HepG2 (cell line): ENCODE data around the gene RBBP8NL. TPM values are rescaled to one million over a fixed set of nuclear protein-coding genes. Genes with fewer than 3 reads are reported as not detected.

Experiments used
- ARNT ChIP-seq: fragments of 450-650 bp; IDR thresholded peaks from 2 replicates; pipeline ENCODE4 v1.6.1; 2017
- KAT8 ChIP-seq: IDR thresholded peaks from 2 replicates; pipeline ENCODE4 v1.6.1; 2016; ENCODE audit warnings: missing genetic modification reagents, missing compliant biosample characterization
- KDM5B ChIP-seq: sonication (generic); formaldehyde crosslinking; IDR thresholded peaks from 2 replicates; pipeline ENCODE4 v1.4.0; 2020; ENCODE audit warnings: missing genetic modification reagents, mild to moderate bottlenecking, borderline replicate concordance
- MXI1 ChIP-seq: IDR thresholded peaks from 3 replicates; pipeline ENCODE4 v1.6.1; 2012; ENCODE audit warnings: low read depth, low read length, inconsistent platforms, borderline replicate concordance
- NFATC3 ChIP-seq: sonication (generic); formaldehyde crosslinking; IDR thresholded peaks from 2 replicates; pipeline ENCODE4 v1.5.1; 2020; ENCODE audit warnings: mild to moderate bottlenecking, missing genetic modification reagents
- RORA ChIP-seq: sonication (generic); formaldehyde crosslinking; IDR thresholded peaks from 2 replicates; pipeline ENCODE4 v1.5.0; 2020; ENCODE audit warnings: mild to moderate bottlenecking, missing genetic modification reagents, moderate library complexity
- SOX5 ChIP-seq: IDR thresholded peaks from 2 replicates; pipeline ENCODE4 v1.6.1; 2016; ENCODE audit warnings: borderline replicate concordance
- ZFYVE20 ChIP-seq: sonication (generic); formaldehyde crosslinking; IDR thresholded peaks from 2 replicates; pipeline ENCODE4 v1.8.0; 2023; ENCODE audit warnings: low read depth, mild to moderate bottlenecking, moderate library complexity, missing genetic modification reagents, borderline replicate concordance
- ZMAT3 ChIP-seq: sonication (generic); formaldehyde crosslinking; conservative IDR thresholded peaks from 2 replicates; pipeline ENCODE4 v1.7.0; 2021; ENCODE audit warnings: missing genetic modification reagents
- ZNF205 ChIP-seq: IDR thresholded peaks from 2 replicates; pipeline ENCODE4 v1.6.1; 2018; ENCODE audit warnings: missing biosample characterization, missing genetic modification reagents
- ZNF546 ChIP-seq: sonication (generic); formaldehyde crosslinking; conservative IDR thresholded peaks from 2 replicates; pipeline ENCODE4 v1.8.1; 2023; ENCODE audit warnings: mild to moderate bottlenecking, missing genetic modification reagents
- ZNF660 ChIP-seq: sonication (generic); formaldehyde crosslinking; IDR thresholded peaks from 2 replicates; pipeline ENCODE4 v1.5.1; 2020; ENCODE audit warnings: mild to moderate bottlenecking, low read depth, missing genetic modification reagents, borderline replicate concordance
- ZNF777 ChIP-seq: sonication (generic); formaldehyde crosslinking; IDR thresholded peaks from 2 replicates; pipeline ENCODE4 v1.4.0; 2020; ENCODE audit warnings: missing genetic modification reagents
- ZNF839 ChIP-seq: sonication (generic); formaldehyde crosslinking; IDR thresholded peaks from 2 replicates; pipeline ENCODE4 v1.4.0; 2020; ENCODE audit warnings: missing genetic modification reagents, mild to moderate bottlenecking, borderline replicate concordance
- polyA plus RNA-seq, 8 experiments: library from polyadenylated mRNA; depleted of rRNA in 3 of 8; stranded (reverse) in 7 of 8; unstranded in 1 of 8; fragments of >200 nt; fragmentation: Illumina TruSeq in 4 of 8; extraction: Trizol in 4 of 8; gene quantifications; 2 replicates each; pipeline versions ENCODE4 v1.2.1 to v1.2.3, GENCODE V29; 2011 to 2016; ENCODE audit warnings: low read depth in 4 of 8, missing spikeins in 1 of 8, mixed read lengths in 1 of 8; ENCODE audit not compliant: insufficient read depth in 1 of 8
- total RNA-seq, 5 experiments: library from RNA; depleted of rRNA; stranded (reverse); fragments of >200 nt; fragmentation: Illumina TruSeq; extraction: Trizol; gene quantifications; 2 replicates each; pipeline ENCODE4 v1.2.3, GENCODE V29; 2016; ENCODE audit warnings: low read depth in 1 of 5
- TF ChIP-seq, protein P1 (sequence below), 2 experiments: sonication (generic) in 1 of 2; formaldehyde crosslinking in 1 of 2; IDR thresholded peaks; 2 replicates each; pipeline versions ENCODE4 v1.5.1 to v1.6.1; 2011 to 2020; ENCODE audit warnings: borderline replicate concordance in 1 of 2, low read depth in 1 of 2, low read length in 1 of 2, mild to moderate bottlenecking in 1 of 2, missing genetic modification reagents in 1 of 2, moderate library complexity in 1 of 2
- TF ChIP-seq, protein P2 (sequence below): sonication (generic); formaldehyde crosslinking; IDR thresholded peaks from 2 replicates; pipeline ENCODE4 v1.5.1; 2020; ENCODE audit warnings: mild to moderate bottlenecking, missing genetic modification reagents, borderline replicate concordance
- TF ChIP-seq, protein P3 (sequence below): sonication (generic); formaldehyde crosslinking; IDR thresholded peaks from 2 replicates; pipeline ENCODE4 v1.8.0; 2022; ENCODE audit warnings: missing genetic modification reagents, low read depth, mild to moderate bottlenecking, borderline replicate concordance

The RBBP8NL gene
- total and polyA plus RNA-seq, 2 of the 13 experiments (the other 11 are each of a cell fraction or from before 2014, with no cell fraction given) = 0.69 to 0.86 TPM

DNA sequence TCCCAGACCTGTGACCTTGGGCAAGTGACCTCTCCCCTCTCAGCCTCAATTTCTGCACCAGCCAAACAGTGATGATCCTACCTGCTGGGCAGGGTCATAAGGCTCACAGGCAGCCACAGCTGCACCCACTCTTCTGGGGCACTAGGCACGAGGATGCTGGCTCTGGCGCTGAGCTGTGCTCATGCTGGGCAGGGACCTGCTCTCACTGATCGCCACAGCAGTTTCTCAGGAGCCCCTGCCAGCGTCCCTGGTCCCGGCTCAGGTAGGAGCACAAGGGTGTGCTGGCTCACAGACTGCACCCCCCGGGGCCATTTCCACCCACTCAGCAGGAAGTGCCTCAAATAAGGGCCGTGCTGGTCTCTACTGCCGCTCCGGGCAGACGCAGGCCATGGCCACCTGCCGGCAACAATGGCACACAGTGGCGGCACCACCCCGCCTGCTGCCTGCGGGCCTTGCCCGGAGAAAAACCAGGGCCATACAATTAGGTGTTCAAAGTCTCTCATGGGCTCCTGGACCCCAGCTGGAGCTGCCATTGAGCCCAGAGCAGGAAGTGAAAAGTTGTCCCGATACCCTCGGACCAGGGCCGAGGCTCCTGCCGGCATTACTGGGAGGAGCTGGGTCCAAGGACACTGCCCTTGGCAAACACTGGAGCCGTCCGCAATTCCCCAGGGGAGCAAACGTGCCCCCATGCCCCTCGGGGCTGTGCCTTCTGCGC, 15.7 kb downstream of the RBBP8NL start (continued):
- TF ChIP-seq ZNF839 (0 out of 2 replicates have a peak, but pooled peaks have one; percentile 19), SOX5 (no peak; the same call in 1 of the 2 replicates), ARNT (no peak), ZNF546 (CRISPR knock-in tag) (no peak), RORA (no peak), ZNF205 (peak; percentile 89), ZNF777 (CRISPR knock-in tag) (0 out of 2 replicates have a peak, but pooled peaks have one; percentile 59), KDM5B (CRISPR knock-in tag) (peak; percentile 72), ZNF660 (no peak), ZMAT3 (CRISPR knock-in tag) (peak; percentile 56; the same call in 1 of the 2 replicates), MXI1 (no peak), ZFYVE20 (no peak), NFATC3 (peak; percentile 88; the same call in 1 of the 2 replicates), KAT8 (peak; percentile 67; the same call in 1 of the 2 replicates)
- TF ChIP-seq, protein P1, sequence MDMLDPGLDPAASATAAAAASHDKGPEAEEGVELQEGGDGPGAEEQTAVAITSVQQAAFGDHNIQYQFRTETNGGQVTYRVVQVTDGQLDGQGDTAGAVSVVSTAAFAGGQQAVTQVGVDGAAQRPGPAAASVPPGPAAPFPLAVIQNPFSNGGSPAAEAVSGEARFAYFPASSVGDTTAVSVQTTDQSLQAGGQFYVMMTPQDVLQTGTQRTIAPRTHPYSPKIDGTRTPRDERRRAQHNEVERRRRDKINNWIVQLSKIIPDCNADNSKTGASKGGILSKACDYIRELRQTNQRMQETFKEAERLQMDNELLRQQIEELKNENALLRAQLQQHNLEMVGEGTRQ (IDR thresholded peaks at IDR 0.05; ENCODE audit: low read depth, low read length) = no peak
- TF ChIP-seq, protein P1 (CRISPR knock-in tag; IDR thresholded peaks at IDR 0.05; ENCODE audit: borderline replicate concordance) = no peak
- TF ChIP-seq, protein P2, sequence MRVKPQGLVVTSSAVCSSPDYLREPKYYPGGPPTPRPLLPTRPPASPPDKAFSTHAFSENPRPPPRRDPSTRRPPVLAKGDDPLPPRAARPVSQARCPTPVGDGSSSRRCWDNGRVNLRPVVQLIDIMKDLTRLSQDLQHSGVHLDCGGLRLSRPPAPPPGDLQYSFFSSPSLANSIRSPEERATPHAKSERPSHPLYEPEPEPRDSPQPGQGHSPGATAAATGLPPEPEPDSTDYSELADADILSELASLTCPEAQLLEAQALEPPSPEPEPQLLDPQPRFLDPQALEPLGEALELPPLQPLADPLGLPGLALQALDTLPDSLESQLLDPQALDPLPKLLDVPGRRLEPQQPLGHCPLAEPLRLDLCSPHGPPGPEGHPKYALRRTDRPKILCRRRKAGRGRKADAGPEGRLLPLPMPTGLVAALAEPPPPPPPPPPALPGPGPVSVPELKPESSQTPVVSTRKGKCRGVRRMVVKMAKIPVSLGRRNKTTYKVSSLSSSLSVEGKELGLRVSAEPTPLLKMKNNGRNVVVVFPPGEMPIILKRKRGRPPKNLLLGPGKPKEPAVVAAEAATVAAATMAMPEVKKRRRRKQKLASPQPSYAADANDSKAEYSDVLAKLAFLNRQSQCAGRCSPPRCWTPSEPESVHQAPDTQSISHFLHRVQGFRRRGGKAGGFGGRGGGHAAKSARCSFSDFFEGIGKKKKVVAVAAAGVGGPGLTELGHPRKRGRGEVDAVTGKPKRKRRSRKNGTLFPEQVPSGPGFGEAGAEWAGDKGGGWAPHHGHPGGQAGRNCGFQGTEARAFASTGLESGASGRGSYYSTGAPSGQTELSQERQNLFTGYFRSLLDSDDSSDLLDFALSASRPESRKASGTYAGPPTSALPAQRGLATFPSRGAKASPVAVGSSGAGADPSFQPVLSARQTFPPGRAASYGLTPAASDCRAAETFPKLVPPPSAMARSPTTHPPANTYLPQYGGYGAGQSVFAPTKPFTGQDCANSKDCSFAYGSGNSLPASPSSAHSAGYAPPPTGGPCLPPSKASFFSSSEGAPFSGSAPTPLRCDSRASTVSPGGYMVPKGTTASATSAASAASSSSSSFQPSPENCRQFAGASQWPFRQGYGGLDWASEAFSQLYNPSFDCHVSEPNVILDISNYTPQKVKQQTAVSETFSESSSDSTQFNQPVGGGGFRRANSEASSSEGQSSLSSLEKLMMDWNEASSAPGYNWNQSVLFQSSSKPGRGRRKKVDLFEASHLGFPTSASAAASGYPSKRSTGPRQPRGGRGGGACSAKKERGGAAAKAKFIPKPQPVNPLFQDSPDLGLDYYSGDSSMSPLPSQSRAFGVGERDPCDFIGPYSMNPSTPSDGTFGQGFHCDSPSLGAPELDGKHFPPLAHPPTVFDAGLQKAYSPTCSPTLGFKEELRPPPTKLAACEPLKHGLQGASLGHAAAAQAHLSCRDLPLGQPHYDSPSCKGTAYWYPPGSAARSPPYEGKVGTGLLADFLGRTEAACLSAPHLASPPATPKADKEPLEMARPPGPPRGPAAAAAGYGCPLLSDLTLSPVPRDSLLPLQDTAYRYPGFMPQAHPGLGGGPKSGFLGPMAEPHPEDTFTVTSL (CRISPR knock-in tag) = no peak; the same call in 1 of the 2 replicates
- TF ChIP-seq, protein P3, sequence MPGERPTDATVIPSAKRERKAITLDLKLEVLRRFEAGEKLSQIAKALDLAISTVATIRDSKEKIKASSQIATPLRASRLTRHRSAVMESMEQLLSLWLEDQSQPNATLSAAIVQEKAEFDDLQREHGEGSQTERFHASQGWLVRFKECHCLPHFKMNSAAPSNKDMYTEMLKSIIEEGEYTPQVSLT = no peak
